ENCODE data around the gene NPC1L1. TPM values are rescaled to one million over a fixed set of nuclear protein-coding genes. Genes with fewer than 3 reads are reported as not detected.

Gene NPC1L1
- total and polyA plus RNA-seq, 2 of the 13 experiments (the other 11 are each of a cell fraction or from before 2014, with no cell fraction given): 4.8 to 14.5 TPM

- TF ChIP-seq THAP7 (CRISPR knock-in tag; IDR thresholded peaks at IDR 0.05) (no peak), SP4 (CRISPR knock-in tag; IDR thresholded peaks at IDR 0.05) (no peak), KLF15 (CRISPR knock-in tag; IDR thresholded peaks at IDR 0.05; ENCODE audit: borderline replicate concordance) (no peak), ZMAT5 (CRISPR knock-in tag; IDR thresholded peaks at IDR 0.05; ENCODE audit: borderline replicate concordance, low read depth) (no peak), NBN (conservative IDR thresholded peaks at IDR 0.05) (no peak)
These were observed 75.6 kb downstream of the NPC1L1 start (continued) for GRCh38 chr7:44465490-44465889.

GRCh38 chr7:44463169-44463808, 77.8 kb downstream of the NPC1L1 start:
- POLR2A ChIA-PET: no interaction called here
- no peak overlapping the region for H3K4me3 ChIP-seq (replicated peaks in 1 of 3; ENCODE audit: insufficient read depth in 1 of 3, low read depth in 2 of 3, low read length in 3 of 3)
- 90% methylated on average over 1 of the region's 1 CpG for whole genome bisulfite sequencing (ENCODE audit: low lambda C conversion rate)

More at GRCh38 chr7:44463169-44463808, 77.8 kb downstream of the NPC1L1 start:
- CTCF ChIA-PET (ENCODE audit: low intra/inter-chr PET ratio, low total read pairs): no interaction called here
- in situ Hi-C loops (cut with HindIII; ENCODE audit: extremely low pct_ligation_motif_present, low pct_unique_long_range_greater_than_20kb): no loop called here
- no TSS peak for BruUV-seq (replicated peaks)
- DNase-seq (ENCODE audit: low spot score) (no peak), ATAC-seq (no peak), FAIRE-seq (no peak)
- Histone ChIP-seq H3K9ac (ENCODE audit: insufficient read depth, low read depth, low read length) (no peak overlapping the region), H3K4me2 (ENCODE audit: low read depth, low read length) (no peak overlapping the region), H2AFZ (ENCODE audit: low read length) (no peak overlapping the region), H3K79me2 (ENCODE audit: insufficient read depth, low read length) (peaks cover 28% of the 10 kb centered on the region), H3K4me1 (ENCODE audit: insufficient read depth, low read length) (peaks cover 12% of the 10 kb centered on the region), H3K27me3 (ENCODE audit: control insufficient read depth in 1 of 2, insufficient read depth in 2 of 2, low read length in 2 of 2) (no peaks in the 10 kb centered on the region), H3K9me3 (ENCODE audit: low read length) (no peaks in the 10 kb centered on the region), H3K27ac (ENCODE audit: extremely low read length, insufficient read depth, low read length) (no peak overlapping the region), H3K36me3 (replicated peaks in 1 of 2; ENCODE audit: control insufficient read depth in 1 of 2, insufficient read depth in 2 of 2, low read length in 2 of 2) (peaks cover 18 to 62% of the 10 kb centered on the region in 2 experiments), H4K20me1 (ENCODE audit: insufficient read depth, low read length) (no peaks in the 10 kb centered on the region)
- intact Hi-C loops (cut with micrococcal nuclease; ENCODE audit: unreplicated experiment): no loop called here
- TF ChIP-seq MTF1 (CRISPR knock-in tag; IDR thresholded peaks at IDR 0.05) (no peak), ZNF552 (CRISPR knock-in tag; IDR thresholded peaks at IDR 0.05; ENCODE audit: borderline replicate concordance) (no peak), HOXA3 (CRISPR knock-in tag; IDR thresholded peaks at IDR 0.05) (no peak), GATAD2A (CRISPR knock-in tag; IDR thresholded peaks at IDR 0.05) (no peak), CENPBD1 (CRISPR knock-in tag; IDR thresholded peaks at IDR 0.05; ENCODE audit: borderline replicate concordance, low read depth) (no peak), FOXC1 (CRISPR knock-in tag; IDR thresholded peaks at IDR 0.05; ENCODE audit: borderline replicate concordance) (no peak), SRF (IDR thresholded peaks at IDR 0.05; ENCODE audit: low read depth, low read length) (no peak)

Small RNA genes within 50 kb of the gene (small RNA-seq; reads per million reads assigned to genes)
- 0 reads per million in 3 experiments for gene RNU6-1097P (ENCODE audit: insufficient read depth in 2 of 3, insufficient read length in 3 of 3, low read depth in 2 of 3, low replicate concordance in 1 of 3)

Other genes starting within 250 kb of the NPC1L1 start
- gene CAMK2B, start 215.7 kb downstream of the NPC1L1 start, total RNA-seq (2016; rRNA removed; fragmentation: Illumina TruSeq; extraction: Trizol): 0.13 and 0.27 TPM in 2 replicates
- gene CAMK2B, start 215.7 kb downstream of the NPC1L1 start, polyA plus RNA-seq (2011; rRNA removed): 0.20 and 0.48 TPM in 2 replicates
- gene NUDCD3, start 50.7 kb downstream of the NPC1L1 start, total RNA-seq (2016; rRNA removed; fragmentation: Illumina TruSeq; extraction: Trizol): 49.9 and 54.6 TPM in 2 replicates
- gene NUDCD3, start 50.7 kb downstream of the NPC1L1 start, polyA plus RNA-seq (2011; rRNA removed): 20.8 and 25.4 TPM in 2 replicates
- 105 and 120 TPM in 2 replicates for gene DDX56, start 32.6 kb upstream of the NPC1L1 start, total RNA-seq (2016; rRNA removed; fragmentation: Illumina TruSeq; extraction: Trizol)
- 82.6 and 106 TPM in 2 replicates for gene DDX56, start 32.6 kb upstream of the NPC1L1 start, polyA plus RNA-seq (2011; rRNA removed)
- gene TMED4, start 40.9 kb upstream of the NPC1L1 start, total RNA-seq (2016; rRNA removed; fragmentation: Illumina TruSeq; extraction: Trizol): 39.2 and 81.4 TPM in 2 replicates
- gene TMED4, start 40.9 kb upstream of the NPC1L1 start, polyA plus RNA-seq (2011; rRNA removed): 109 and 113 TPM in 2 replicates
- gene OGDH, start 65.3 kb upstream of the NPC1L1 start, total RNA-seq (2016; rRNA removed; fragmentation: Illumina TruSeq; extraction: Trizol): 25.4 and 28.1 TPM in 2 replicates
- 17.4 and 19.9 TPM in 2 replicates for gene OGDH, start 65.3 kb upstream of the NPC1L1 start, polyA plus RNA-seq (2011; rRNA removed)
- gene ZMIZ2, start 207.5 kb upstream of the NPC1L1 start, total RNA-seq (2016; rRNA removed; fragmentation: Illumina TruSeq; extraction: Trizol): 4.1 and 4.9 TPM in 2 replicates
- 7.9 and 9.7 TPM in 2 replicates for gene ZMIZ2, start 207.5 kb upstream of the NPC1L1 start, polyA plus RNA-seq (2011; rRNA removed)

All from HepG2 (cell line).